HepG2 (cell line): ENCODE results near the gene CFAP210. TPM values are rescaled to one million over a fixed set of nuclear protein-coding genes. Genes with fewer than 3 reads are reported as not detected.

Experiments
- ADNP ChIP-seq: sonication (generic); formaldehyde crosslinking; IDR thresholded peaks from 2 replicates; pipeline ENCODE4 v1.4.0; 2020; ENCODE audit warnings: missing genetic modification reagents
- KIAA2018 ChIP-seq: sonication (generic); formaldehyde crosslinking; IDR thresholded peaks from 2 replicates; pipeline ENCODE4 v1.5.0; 2020; ENCODE audit warnings: mild to moderate bottlenecking, missing genetic modification reagents, borderline replicate concordance
- MAFK ChIP-seq, 2 experiments: IDR thresholded peaks in 1 of 2; conservative IDR thresholded peaks in 1 of 2; 2 replicates each; pipeline ENCODE4 v1.6.1; 2011; ENCODE audit warnings: improper control_type of control experiment in 2 of 2, low read length in 2 of 2
- NBN ChIP-seq: fragments of 450-650 bp; conservative IDR thresholded peaks from 2 replicates; pipeline ENCODE4 v1.6.1; 2017
- SKIL ChIP-seq: sonication (generic); formaldehyde crosslinking; IDR thresholded peaks from 2 replicates; pipeline ENCODE4 v1.8.0; 2022; ENCODE audit warnings: missing genetic modification reagents, mild to moderate bottlenecking, moderate library complexity, borderline replicate concordance
- SSRP1 ChIP-seq: IDR thresholded peaks from 2 replicates; pipeline ENCODE4 v1.6.1; 2016; ENCODE audit warnings: control low read depth
- ZBTB8A ChIP-seq: sonication (generic); formaldehyde crosslinking; IDR thresholded peaks from 2 replicates; pipeline ENCODE4 v1.4.0; 2020; ENCODE audit warnings: mild to moderate bottlenecking, low read depth, missing genetic modification reagents, borderline replicate concordance
- ZMYM2 ChIP-seq: sonication (generic); formaldehyde crosslinking; IDR thresholded peaks from 2 replicates; pipeline ENCODE4 v1.8.0; 2022; ENCODE audit warnings: mild to moderate bottlenecking, missing genetic modification reagents
- ZNF260 ChIP-seq: sonication (generic); formaldehyde crosslinking; IDR thresholded peaks from 2 replicates; pipeline ENCODE4 v1.4.0; 2020; ENCODE audit warnings: missing genetic modification reagents, low read depth, mild to moderate bottlenecking, borderline replicate concordance
- ZNF556 ChIP-seq: sonication (generic); formaldehyde crosslinking; IDR thresholded peaks from 2 replicates; pipeline ENCODE4 v1.4.0; 2020; ENCODE audit warnings: mild to moderate bottlenecking, missing genetic modification reagents, borderline replicate concordance
- ZNF790 ChIP-seq: sonication (generic); formaldehyde crosslinking; IDR thresholded peaks from 2 replicates; pipeline ENCODE4 v1.8.0; 2022; ENCODE audit warnings: missing genetic modification reagents, mild to moderate bottlenecking, borderline replicate concordance
- polyA plus RNA-seq, 8 experiments: library from polyadenylated mRNA; depleted of rRNA in 3 of 8; stranded (reverse) in 7 of 8; unstranded in 1 of 8; fragments of >200 nt; fragmentation: Illumina TruSeq in 4 of 8; extraction: Trizol in 4 of 8; gene quantifications; 2 replicates each; pipeline versions ENCODE4 v1.2.1 to v1.2.3, GENCODE V29; 2011 to 2016; ENCODE audit warnings: low read depth in 4 of 8, missing spikeins in 1 of 8, mixed read lengths in 1 of 8; ENCODE audit not compliant: insufficient read depth in 1 of 8
- total RNA-seq, 5 experiments: library from RNA; depleted of rRNA; stranded (reverse); fragments of >200 nt; fragmentation: Illumina TruSeq; extraction: Trizol; gene quantifications; 2 replicates each; pipeline ENCODE4 v1.2.3, GENCODE V29; 2016; ENCODE audit warnings: low read depth in 1 of 5
- TF ChIP-seq, protein P1 (sequence below): sonication (generic); formaldehyde crosslinking; IDR thresholded peaks from 2 replicates; pipeline ENCODE4 v1.4.0; 2020; ENCODE audit warnings: missing genetic modification reagents
- TF ChIP-seq, protein P2 (sequence below): sonication (generic); formaldehyde crosslinking; IDR thresholded peaks from 2 replicates; pipeline ENCODE4 v1.5.1; 2020; ENCODE audit warnings: missing genetic modification reagents, mild to moderate bottlenecking, borderline replicate concordance

The CFAP210 gene
- total and polyA plus RNA-seq, 2 of the 13 experiments (the other 11 are each of a cell fraction or from before 2014, with no cell fraction given), result 0.18 TPM; not detected in 1

DNA sequence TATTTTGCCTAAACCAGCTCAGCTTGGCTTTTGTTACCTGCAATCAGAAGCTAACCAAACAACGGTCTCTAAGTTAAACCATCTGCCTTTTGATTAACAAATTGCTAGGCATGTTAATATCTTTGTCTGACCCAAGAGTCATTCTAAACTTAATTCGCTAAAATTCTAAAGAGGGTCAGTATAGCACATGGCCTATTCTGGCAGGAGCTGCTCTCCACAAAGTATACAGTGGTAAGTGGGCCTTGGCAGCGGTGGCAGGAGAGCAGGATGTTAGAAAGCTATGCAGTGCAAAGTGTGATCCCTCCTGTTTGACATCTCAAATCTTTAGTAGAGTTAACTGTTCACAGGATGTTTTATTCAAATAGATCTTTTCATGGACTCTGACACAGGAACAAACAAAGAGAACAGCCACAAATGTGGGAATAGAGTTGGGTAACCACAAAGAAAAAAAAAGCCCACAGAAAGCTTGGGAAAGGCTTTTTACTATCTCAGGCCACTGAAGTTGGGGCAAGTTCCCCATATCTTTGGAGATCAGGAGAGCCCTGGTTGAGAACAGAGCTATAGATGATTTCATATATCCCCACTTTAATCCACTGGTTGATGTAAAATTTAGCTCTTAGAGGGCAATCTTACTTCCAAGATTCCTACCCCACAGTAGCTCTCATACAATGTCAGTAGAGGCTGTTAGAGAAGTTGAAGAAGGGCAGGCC, 10.6 kb downstream of the CFAP210 start (continued):
- peak; percentile 75; the same call in 1 of the 2 replicates for TF ChIP-seq ZNF556 (CRISPR knock-in tag)
- no peak for TF ChIP-seq KIAA2018 (CRISPR knock-in tag)
- TF ChIP-seq, protein P1, sequence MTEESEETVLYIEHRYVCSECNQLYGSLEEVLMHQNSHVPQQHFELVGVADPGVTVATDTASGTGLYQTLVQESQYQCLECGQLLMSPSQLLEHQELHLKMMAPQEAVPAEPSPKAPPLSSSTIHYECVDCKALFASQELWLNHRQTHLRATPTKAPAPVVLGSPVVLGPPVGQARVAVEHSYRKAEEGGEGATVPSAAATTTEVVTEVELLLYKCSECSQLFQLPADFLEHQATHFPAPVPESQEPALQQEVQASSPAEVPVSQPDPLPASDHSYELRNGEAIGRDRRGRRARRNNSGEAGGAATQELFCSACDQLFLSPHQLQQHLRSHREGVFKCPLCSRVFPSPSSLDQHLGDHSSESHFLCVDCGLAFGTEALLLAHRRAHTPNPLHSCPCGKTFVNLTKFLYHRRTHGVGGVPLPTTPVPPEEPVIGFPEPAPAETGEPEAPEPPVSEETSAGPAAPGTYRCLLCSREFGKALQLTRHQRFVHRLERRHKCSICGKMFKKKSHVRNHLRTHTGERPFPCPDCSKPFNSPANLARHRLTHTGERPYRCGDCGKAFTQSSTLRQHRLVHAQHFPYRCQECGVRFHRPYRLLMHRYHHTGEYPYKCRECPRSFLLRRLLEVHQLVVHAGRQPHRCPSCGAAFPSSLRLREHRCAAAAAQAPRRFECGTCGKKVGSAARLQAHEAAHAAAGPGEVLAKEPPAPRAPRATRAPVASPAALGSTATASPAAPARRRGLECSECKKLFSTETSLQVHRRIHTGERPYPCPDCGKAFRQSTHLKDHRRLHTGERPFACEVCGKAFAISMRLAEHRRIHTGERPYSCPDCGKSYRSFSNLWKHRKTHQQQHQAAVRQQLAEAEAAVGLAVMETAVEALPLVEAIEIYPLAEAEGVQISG (CRISPR knock-in tag), result 0 out of 2 replicates have a peak, but pooled peaks have one; percentile 43
- no peak for TF ChIP-seq ZNF260
- TF ChIP-seq SKIL (CRISPR knock-in tag), result no peak
- TF ChIP-seq SSRP1, result no peak
- TF ChIP-seq, protein P2, sequence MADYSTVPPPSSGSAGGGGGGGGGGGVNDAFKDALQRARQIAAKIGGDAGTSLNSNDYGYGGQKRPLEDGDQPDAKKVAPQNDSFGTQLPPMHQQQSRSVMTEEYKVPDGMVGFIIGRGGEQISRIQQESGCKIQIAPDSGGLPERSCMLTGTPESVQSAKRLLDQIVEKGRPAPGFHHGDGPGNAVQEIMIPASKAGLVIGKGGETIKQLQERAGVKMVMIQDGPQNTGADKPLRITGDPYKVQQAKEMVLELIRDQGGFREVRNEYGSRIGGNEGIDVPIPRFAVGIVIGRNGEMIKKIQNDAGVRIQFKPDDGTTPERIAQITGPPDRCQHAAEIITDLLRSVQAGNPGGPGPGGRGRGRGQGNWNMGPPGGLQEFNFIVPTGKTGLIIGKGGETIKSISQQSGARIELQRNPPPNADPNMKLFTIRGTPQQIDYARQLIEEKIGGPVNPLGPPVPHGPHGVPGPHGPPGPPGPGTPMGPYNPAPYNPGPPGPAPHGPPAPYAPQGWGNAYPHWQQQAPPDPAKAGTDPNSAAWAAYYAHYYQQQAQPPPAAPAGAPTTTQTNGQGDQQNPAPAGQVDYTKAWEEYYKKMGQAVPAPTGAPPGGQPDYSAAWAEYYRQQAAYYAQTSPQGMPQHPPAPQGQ (CRISPR knock-in tag), result no peak
- TF ChIP-seq ZNF790 (CRISPR knock-in tag), result no peak
- no peak for TF ChIP-seq NBN
- TF ChIP-seq ZMYM2 (CRISPR knock-in tag), result 0 out of 2 replicates have a peak, but pooled peaks have one; percentile 57
- no peak for TF ChIP-seq MAFK (conservative IDR thresholded peaks at IDR 0.05 in 1 of 2, IDR thresholded peaks at IDR 0.05 in 1 of 2; ENCODE audit: low read length in 2 of 2)
- TF ChIP-seq ADNP, result no peak
- no peak for TF ChIP-seq ZBTB8A (CRISPR knock-in tag)
